LNCAP (cell line): ENCODE data around the gene MAPK8IP2.

Experiments
- CTCF ChIP-seq: fragments of 450-650 bp; IDR thresholded peaks from 2 replicates; pipeline ENCODE4 v1.5.1; 2017; ENCODE audit warnings: mild to moderate bottlenecking

Gene MAPK8IP2

GRCh38 chr22:50612528-50613221, 12.1 kb downstream of the MAPK8IP2 start:
- TF ChIP-seq CTCF: no peak

GRCh38 chr22:50613291-50613981, 12.8 kb downstream of the MAPK8IP2 start:
- peak; percentile 10; the same call in 1 of the 2 replicates for TF ChIP-seq CTCF

- TF ChIP-seq CTCF: peak; percentile 89
Observed at GRCh38 chr22:50620593-50621355, 20.2 kb downstream of the MAPK8IP2 start.

- no peak for TF ChIP-seq CTCF
Observed at GRCh38 chr22:50621356-50621880, 20.8 kb downstream of the MAPK8IP2 start.

GRCh38 chr22:50621948-50622722, 21.5 kb downstream of the MAPK8IP2 start:
- TF ChIP-seq CTCF: peak; percentile 47; the same call in 1 of the 2 replicates

- no peak for TF ChIP-seq CTCF
Observed at GRCh38 chr22:50622723-50623327, 22.2 kb downstream of the MAPK8IP2 start.
